GM12878 (cell line): ENCODE data around the gene ALX4. TPM values are rescaled to one million over a fixed set of nuclear protein-coding genes. Genes with fewer than 3 reads are reported as not detected.

Experiments
- ATAC-seq: fragments of 200-7000 bp; cut with Tn5 transposase; 3 replicates; pipeline ENCODE4 v1.9.1; 2020; ENCODE audit warnings: mild to moderate bottlenecking, moderate library complexity
- BruUV-seq: library from RNA; stranded (reverse); fragments of 400-500 nt; replicated peaks from 2 replicates; lab custom pipeline; 2021; lab: Mats Ljungman, UMichigan
- CTCF ChIA-PET: fragments of 300-600 bp; sonication (Branson Sonifier 250); formaldehyde crosslinking; extraction: SDS; loops from one replicate; lab custom pipeline; 2021; ENCODE audit warnings: inconsistent platforms; lab: Yijun Ruan, JAX
- POLR2A ChIA-PET: fragments of 350-600 bp; formaldehyde crosslinking; extraction: SDS; loops from one replicate; lab custom pipeline; 2021; ENCODE audit warnings: inconsistent platforms; lab: Charles Lee
- RAD21 ChIA-PET: fragments of 300-600 bp; sonication (Branson Sonifier 250); formaldehyde crosslinking; loops from one replicate; lab custom pipeline; 2023; ENCODE audit warnings: antibody characterized with exemption; ENCODE audit not compliant: unreplicated experiment; lab: Charles Lee
- SMC1A ChIA-PET: fragments of 300-600 bp; sonication (Branson Sonifier 250); formaldehyde crosslinking; loops from one replicate; lab custom pipeline; 2023; ENCODE audit not compliant: unreplicated experiment, uncharacterized antibody; lab: Charles Lee
- DNase-seq: peaks from one replicate; pipeline ENCODE4 v3.0.0-alpha.2; 2011; ENCODE audit warnings: low read depth, low spot score
- FAIRE-seq: peaks from 3 replicates; lab custom pipeline; 2011; peaks lifted over from hg19 to GRCh38; lab: Jason Lieb, UNC
- H2AFZ ChIP-seq: 2 replicates; pipeline ENCODE4 v1.6.0; 2011; ENCODE audit warnings: low read depth, low read length, control low read depth; ENCODE audit not compliant: control insufficient read depth
- H3K27ac ChIP-seq: 2 replicates; pipeline ENCODE4 v1.5.1; 2011; ENCODE audit warnings: control low read depth; ENCODE audit not compliant: control insufficient read depth, insufficient read depth
- H3K27me3 ChIP-seq, 2 experiments: replicated peaks in 1 of 2; 2 replicates each; pipeline versions ENCODE4 v1.6.0 to v1.6.1; 2011; ENCODE audit warnings: low read length in 1 of 2; ENCODE audit not compliant: control insufficient read depth in 2 of 2, insufficient read depth in 2 of 2
- H3K36me3 ChIP-seq, 2 experiments: 2 replicates each; pipeline ENCODE4 v1.5.1; 2011; ENCODE audit warnings: low read length in 1 of 2; ENCODE audit not compliant: control insufficient read depth in 2 of 2, insufficient read depth in 2 of 2
- H3K4me1 ChIP-seq: 2 replicates; pipeline ENCODE4 v1.6.1; 2011; ENCODE audit warnings: mild to moderate bottlenecking, low read length, moderate library complexity, mixed read lengths; ENCODE audit not compliant: control insufficient read depth, insufficient read depth
- H3K4me2 ChIP-seq: 2 replicates; pipeline ENCODE4 v1.6.0; 2011; ENCODE audit warnings: control low read depth; ENCODE audit not compliant: control insufficient read depth, insufficient read depth
- H3K4me3 ChIP-seq: fragments of 200-600 bp; sonication (generic); 2 replicates; pipeline ENCODE4 v1.5.1; 2016
- H3K79me2 ChIP-seq: 2 replicates; pipeline ENCODE4 v1.6.0; 2011; ENCODE audit warnings: low read length; ENCODE audit not compliant: control insufficient read depth, insufficient read depth
- H3K9ac ChIP-seq: 2 replicates; pipeline ENCODE4 v1.8.0; 2011; ENCODE audit warnings: low read length, control low read depth, mixed read lengths; ENCODE audit not compliant: control insufficient read depth, insufficient read depth
- H3K9me3 ChIP-seq: replicated peaks from 3 replicates; pipeline ENCODE4 v1.5.1; 2011; ENCODE audit warnings: mild to moderate bottlenecking, low read length; ENCODE audit not compliant: control insufficient read depth, insufficient read depth
- H4K20me1 ChIP-seq: 2 replicates; pipeline ENCODE4 v1.6.0; 2011; ENCODE audit not compliant: control insufficient read depth, insufficient read depth
- ELK1 ChIP-seq: IDR thresholded peaks from 2 replicates; pipeline ENCODE4 v1.6.1; 2012; ENCODE audit warnings: low read depth, low read length, improper control_type of control experiment
- NR2C2 ChIP-seq: IDR thresholded peaks from 2 replicates; pipeline ENCODE4 v1.6.1; 2011; ENCODE audit warnings: borderline replicate concordance, low read depth; ENCODE audit not compliant: control insufficient read depth, insufficient read length
- PAX8 ChIP-seq: fragments of 450-650 bp; IDR thresholded peaks from 2 replicates; pipeline ENCODE4 v1.6.1; 2017; ENCODE audit warnings: mild to moderate bottlenecking, moderate library complexity
- RB1 ChIP-seq: fragments of 450-650 bp; formaldehyde crosslinking; IDR thresholded peaks from 2 replicates; pipeline ENCODE4 v1.6.1; 2017; ENCODE audit warnings: mild to moderate bottlenecking, borderline replicate concordance
- RCOR1 ChIP-seq: conservative IDR thresholded peaks from 2 replicates; pipeline ENCODE4 v1.6.1; 2012; ENCODE audit warnings: low read depth, low read length, improper control_type of control experiment
- SMARCA5 ChIP-seq: fragments of 450-650 bp; IDR thresholded peaks from 2 replicates; pipeline ENCODE4 v1.6.1; 2017; ENCODE audit warnings: mild to moderate bottlenecking
- WGBS: methylation state at CpG from one replicate; pipeline ENCODE4 v1.1.6; 2016; ENCODE audit warnings: low lambda C conversion rate; ENCODE audit not compliant: insufficient replicate concordance, insufficient coverage; ENCODE audit errors: missing lambda C conversion rate; 5-methylcytosine and 5-hydroxymethylcytosine counted together
- in situ Hi-C: fragments of 300-500 bp; cut with MboI; formaldehyde crosslinking; loops from 9 replicates; pipeline ENCODE4 v1.14.3; 2018; ENCODE audit warnings: mixed read lengths
- intact Hi-C: fragments of 100-400 bp; cut with micrococcal nuclease; formaldehyde crosslinking; loops from one replicate; pipeline ENCODE4 v1.14.2; 2022; ENCODE audit not compliant: unreplicated experiment
- polyA plus RNA-seq, 11 experiments: library from polyadenylated mRNA; depleted of rRNA in 4 of 11; unstranded in 6 of 11; stranded (reverse) in 5 of 11; fragments of >200 nt; fragmentation: Nextera tagmentation in 4 of 11; fragmentation: Illumina TruSeq in 1 of 11; extraction: Ambion mirVana in 4 of 11; extraction: Trizol in 1 of 11; gene quantifications; 1 replicate in 1 of 11; 2 replicates in 10 of 11; pipeline versions ENCODE4 v1.2.1 to v1.2.3, GENCODE V29; 2011 to 2016; ENCODE audit warnings: inconsistent platforms in 2 of 11, missing spikeins in 2 of 11, low read depth in 1 of 11
- total RNA-seq, 4 experiments: library from RNA; depleted of rRNA in 3 of 4; stranded (reverse); fragments of >200 nt in 3 of 4; fragmentation: Illumina TruSeq in 1 of 4; extraction: Trizol in 1 of 4; gene quantifications; 2 replicates each; pipeline versions ENCODE4 v1.2.1 to v1.2.3, GENCODE V29; 2013 to 2021
- TF ChIP-seq, protein P1 (sequence below): fragments of 150-350 bp; IDR thresholded peaks from 2 replicates; pipeline ENCODE4 v1.6.1; 2014; ENCODE audit warnings: mild to moderate bottlenecking, low read depth, low read length
- TF ChIP-seq, protein P2 (sequence below): fragments of 450-650 bp; IDR thresholded peaks from 2 replicates; pipeline ENCODE4 v1.6.1; 2014; ENCODE audit warnings: mild to moderate bottlenecking
- TF ChIP-seq, protein P3 (sequence below): fragments of 450-650 bp; IDR thresholded peaks from 2 replicates; pipeline ENCODE4 v1.6.1; 2018; ENCODE audit warnings: borderline replicate concordance, mild to moderate bottlenecking; ENCODE audit not compliant: partially characterized antibody

The ALX4 gene
- total and polyA plus RNA-seq, 10 of the 15 experiments (the other 5 are each of a cell fraction or from before 2014, with no cell fraction given) = not detected

GRCh38 chr11:44243595-44244343, 66.2 kb downstream of the ALX4 start:
- ChIA-PET POLR2A (interaction anchor here (0.6 kb wide), 1 partner anchor 11 kb away, joined by 5 read pairs; no protein-coding TSS in a partner anchor), SMC1A (no interaction called here), CTCF (interaction anchor here (1.2 kb wide), 1 partner anchor 8 kb away, joined by 3 read pairs; no protein-coding TSS in a partner anchor), RAD21 (interaction anchor here (0.7 kb wide), 1 partner anchor 115 kb away, joined by 4 read pairs; no protein-coding TSS in a partner anchor)
- no peak for FAIRE-seq
- Histone ChIP-seq H3K4me2 (no peak overlapping the region), H4K20me1 (no peaks in the 10 kb centered on the region; the same call in 1 of the 2 replicates), H3K4me1 (no peaks in the 10 kb centered on the region), H3K27me3 (no peaks in the 10 kb centered on the region), H3K9ac (no peak overlapping the region), H3K27ac (no peak overlapping the region), H3K79me2 (no peaks in the 10 kb centered on the region), H3K4me3 (no peak overlapping the region), H2AFZ (no peak overlapping the region), H3K36me3 (peaks cover 0 to 4% of the 10 kb centered on the region in 2 experiments; a peak in 3 of 4 replicates), H3K9me3 (no peaks in the 10 kb centered on the region)
- TF ChIP-seq ELK1 (no peak), RB1 (no peak), PAX8 (no peak), RCOR1 (no peak)
- intact Hi-C loops = no loop called here
- no peak for DNase-seq
- 93% methylated on average over 6 of the region's 6 CpGs for WGBS
- in situ Hi-C loops = no loop called here
- ATAC-seq = no peak
- BruUV-seq = no TSS peak

GRCh38 chr11:44243086-44243485, 66.9 kb downstream of the ALX4 start:
- intact Hi-C loops = no loop called here
- no peak overlapping the region for H3K4me2 ChIP-seq
- H3K36me3 ChIP-seq = peaks cover 0 to 4% of the 10 kb centered on the region in 2 experiments; a peak in 3 of 4 replicates
- TF ChIP-seq, protein P1, sequence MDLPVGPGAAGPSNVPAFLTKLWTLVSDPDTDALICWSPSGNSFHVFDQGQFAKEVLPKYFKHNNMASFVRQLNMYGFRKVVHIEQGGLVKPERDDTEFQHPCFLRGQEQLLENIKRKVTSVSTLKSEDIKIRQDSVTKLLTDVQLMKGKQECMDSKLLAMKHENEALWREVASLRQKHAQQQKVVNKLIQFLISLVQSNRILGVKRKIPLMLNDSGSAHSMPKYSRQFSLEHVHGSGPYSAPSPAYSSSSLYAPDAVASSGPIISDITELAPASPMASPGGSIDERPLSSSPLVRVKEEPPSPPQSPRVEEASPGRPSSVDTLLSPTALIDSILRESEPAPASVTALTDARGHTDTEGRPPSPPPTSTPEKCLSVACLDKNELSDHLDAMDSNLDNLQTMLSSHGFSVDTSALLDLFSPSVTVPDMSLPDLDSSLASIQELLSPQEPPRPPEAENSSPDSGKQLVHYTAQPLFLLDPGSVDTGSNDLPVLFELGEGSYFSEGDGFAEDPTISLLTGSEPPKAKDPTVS = no peak
- TF ChIP-seq SMARCA5 = no peak
- TF ChIP-seq, protein P2, sequence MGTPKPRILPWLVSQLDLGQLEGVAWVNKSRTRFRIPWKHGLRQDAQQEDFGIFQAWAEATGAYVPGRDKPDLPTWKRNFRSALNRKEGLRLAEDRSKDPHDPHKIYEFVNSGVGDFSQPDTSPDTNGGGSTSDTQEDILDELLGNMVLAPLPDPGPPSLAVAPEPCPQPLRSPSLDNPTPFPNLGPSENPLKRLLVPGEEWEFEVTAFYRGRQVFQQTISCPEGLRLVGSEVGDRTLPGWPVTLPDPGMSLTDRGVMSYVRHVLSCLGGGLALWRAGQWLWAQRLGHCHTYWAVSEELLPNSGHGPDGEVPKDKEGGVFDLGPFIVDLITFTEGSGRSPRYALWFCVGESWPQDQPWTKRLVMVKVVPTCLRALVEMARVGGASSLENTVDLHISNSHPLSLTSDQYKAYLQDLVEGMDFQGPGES = no peak
- no peak for TF ChIP-seq NR2C2
- TF ChIP-seq, protein P3, sequence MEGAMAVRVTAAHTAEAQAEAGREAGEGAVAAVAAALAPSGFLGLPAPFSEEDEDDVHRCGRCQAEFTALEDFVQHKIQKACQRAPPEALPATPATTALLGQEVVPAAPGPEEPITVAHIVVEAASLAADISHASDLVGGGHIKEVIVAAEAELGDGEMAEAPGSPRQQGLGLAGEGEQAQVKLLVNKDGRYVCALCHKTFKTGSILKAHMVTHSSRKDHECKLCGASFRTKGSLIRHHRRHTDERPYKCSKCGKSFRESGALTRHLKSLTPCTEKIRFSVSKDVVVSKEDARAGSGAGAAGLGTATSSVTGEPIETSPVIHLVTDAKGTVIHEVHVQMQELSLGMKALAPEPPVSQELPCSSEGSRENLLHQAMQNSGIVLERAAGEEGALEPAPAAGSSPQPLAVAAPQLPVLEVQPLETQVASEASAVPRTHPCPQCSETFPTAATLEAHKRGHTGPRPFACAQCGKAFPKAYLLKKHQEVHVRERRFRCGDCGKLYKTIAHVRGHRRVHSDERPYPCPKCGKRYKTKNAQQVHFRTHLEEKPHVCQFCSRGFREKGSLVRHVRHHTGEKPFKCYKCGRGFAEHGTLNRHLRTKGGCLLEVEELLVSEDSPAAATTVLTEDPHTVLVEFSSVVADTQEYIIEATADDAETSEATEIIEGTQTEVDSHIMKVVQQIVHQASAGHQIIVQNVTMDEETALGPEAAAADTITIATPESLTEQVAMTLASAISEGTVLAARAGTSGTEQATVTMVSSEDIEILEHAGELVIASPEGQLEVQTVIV = no peak

More at GRCh38 chr11:44243086-44243485, 66.9 kb downstream of the ALX4 start:
- no peaks in the 10 kb centered on the region for H3K9me3 ChIP-seq
- H3K4me3 ChIP-seq = no peak overlapping the region
- no peak for DNase-seq
- no peak for ATAC-seq
- no peak for FAIRE-seq
- CTCF ChIA-PET = interaction anchor here (0.6 to 1.2 kb wide), 2 partner anchors 9 to 42 kb away, joined by 3 to 4 read pairs; no protein-coding TSS in a partner anchor
- H4K20me1 ChIP-seq = no peaks in the 10 kb centered on the region; the same call in 1 of the 2 replicates
- 77% methylated on average over 5 of the region's 5 CpGs for WGBS
- BruUV-seq = no TSS peak
- POLR2A ChIA-PET = no interaction called here
- H3K9ac ChIP-seq = no peak overlapping the region
- H3K27me3 ChIP-seq = no peaks in the 10 kb centered on the region
- SMC1A ChIA-PET = interaction anchor here (1.1 kb wide), 1 partner anchor 98 kb away, joined by 3 read pairs; no protein-coding TSS in a partner anchor
- no peaks in the 10 kb centered on the region for H3K79me2 ChIP-seq
- H3K27ac ChIP-seq = no peak overlapping the region
- in situ Hi-C loops = no loop called here
- H2AFZ ChIP-seq = no peak overlapping the region
- RAD21 ChIA-PET = no interaction called here
- H3K4me1 ChIP-seq = no peaks in the 10 kb centered on the region
